ENCODE measurements around the gene MR1.

DNA sequence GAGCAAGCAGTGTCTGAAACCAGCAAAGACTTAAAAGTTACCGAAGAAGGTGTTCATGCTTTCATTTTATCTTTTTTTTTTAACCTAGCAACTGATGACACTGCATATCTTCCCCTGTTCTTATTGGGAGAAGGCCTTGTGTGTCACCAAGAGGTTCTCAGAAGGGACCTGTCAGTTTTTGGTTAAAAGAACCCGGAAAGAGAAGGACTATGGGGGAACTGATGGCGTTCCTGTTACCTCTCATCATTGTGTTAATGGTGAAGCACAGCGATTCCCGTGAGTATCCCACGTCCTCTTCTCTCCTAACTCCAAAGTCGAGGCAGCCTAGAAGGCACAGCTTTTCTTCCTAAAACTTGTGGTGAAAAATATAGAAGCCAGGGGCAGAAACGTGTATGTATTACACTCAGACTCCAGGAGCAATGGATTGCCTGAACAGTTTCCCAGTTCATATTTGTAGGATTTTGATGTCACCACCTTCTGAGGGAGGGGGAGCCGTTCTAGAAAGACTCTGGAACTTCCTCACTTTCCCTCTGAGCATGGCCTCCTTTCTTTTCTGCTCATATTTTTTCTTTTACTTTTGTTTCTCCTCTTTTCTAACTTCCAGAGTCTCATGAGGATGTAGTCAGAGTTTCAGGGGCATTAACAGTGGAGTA lies at the start of gene MR1:
- TF ChIP-seq, protein P1, sequence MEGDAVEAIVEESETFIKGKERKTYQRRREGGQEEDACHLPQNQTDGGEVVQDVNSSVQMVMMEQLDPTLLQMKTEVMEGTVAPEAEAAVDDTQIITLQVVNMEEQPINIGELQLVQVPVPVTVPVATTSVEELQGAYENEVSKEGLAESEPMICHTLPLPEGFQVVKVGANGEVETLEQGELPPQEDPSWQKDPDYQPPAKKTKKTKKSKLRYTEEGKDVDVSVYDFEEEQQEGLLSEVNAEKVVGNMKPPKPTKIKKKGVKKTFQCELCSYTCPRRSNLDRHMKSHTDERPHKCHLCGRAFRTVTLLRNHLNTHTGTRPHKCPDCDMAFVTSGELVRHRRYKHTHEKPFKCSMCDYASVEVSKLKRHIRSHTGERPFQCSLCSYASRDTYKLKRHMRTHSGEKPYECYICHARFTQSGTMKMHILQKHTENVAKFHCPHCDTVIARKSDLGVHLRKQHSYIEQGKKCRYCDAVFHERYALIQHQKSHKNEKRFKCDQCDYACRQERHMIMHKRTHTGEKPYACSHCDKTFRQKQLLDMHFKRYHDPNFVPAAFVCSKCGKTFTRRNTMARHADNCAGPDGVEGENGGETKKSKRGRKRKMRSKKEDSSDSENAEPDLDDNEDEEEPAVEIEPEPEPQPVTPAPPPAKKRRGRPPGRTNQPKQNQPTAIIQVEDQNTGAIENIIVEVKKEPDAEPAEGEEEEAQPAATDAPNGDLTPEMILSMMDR (IDR thresholded peaks at IDR 0.05 in 2 of 3, conservative IDR thresholded peaks at IDR 0.05 in 1 of 3; ENCODE audit: borderline replicate concordance in 1 of 3, insufficient read depth in 1 of 3, low read depth in 2 of 3, low read length in 2 of 3) = no peak
- no peak for TF ChIP-seq FOSL1 (IDR thresholded peaks at IDR 0.05; ENCODE audit: low read depth)
- no peak for TF ChIP-seq POLR2A (IDR thresholded peaks at IDR 0.05; ENCODE audit: borderline replicate concordance, extremely low read depth, insufficient read depth, insufficient read length)
- TF ChIP-seq EZH2 (IDR thresholded peaks at IDR 0.05) = no peak
- TF ChIP-seq CBX3 (IDR thresholded peaks at IDR 0.05; ENCODE audit: low read depth) = no peak
- no peak for TF ChIP-seq EZH2phosphoT487 (IDR thresholded peaks at IDR 0.05; ENCODE audit: borderline replicate concordance)

All from HCT116 (cell line).